GM06990 (cell line): ENCODE results near the gene LRRC75A.

ENCODE experiments used
- DNase-seq: peaks from one replicate; pipeline ENCODE4 v3.0.0-alpha.2; 2011; ENCODE audit not compliant: insufficient read length; ENCODE audit errors: extremely low read depth
- H3K27me3 ChIP-seq: replicated peaks from 2 replicates; pipeline ENCODE4 v1.6.0; 2011; ENCODE audit warnings: low read length; ENCODE audit not compliant: control insufficient read depth, insufficient read depth
- H3K36me3 ChIP-seq: 2 replicates; pipeline ENCODE4 v1.5.1; 2011; ENCODE audit warnings: low read length; ENCODE audit not compliant: control insufficient read depth, insufficient read depth
- H3K4me3 ChIP-seq: replicated peaks from 2 replicates; pipeline ENCODE4 v1.5.1; 2011; ENCODE audit warnings: low read depth, mild to moderate bottlenecking, control low read depth, low read length
- CTCF ChIP-seq: IDR thresholded peaks from 2 replicates; pipeline ENCODE4 v1.5.1; 2011; ENCODE audit warnings: low read length, control low read depth, mild to moderate bottlenecking, inconsistent platforms; ENCODE audit not compliant: insufficient read depth, poor library complexity, severe bottlenecking

Gene LRRC75A

GRCh38 chr17:16474012-16474725 is 17.8 kb downstream of the LRRC75A start:
- DNase-seq = no peak
- Histone ChIP-seq H3K27me3 (no peaks in the 10 kb centered on the region; the same call in 1 of the 2 replicates), H3K36me3 (no peaks in the 10 kb centered on the region), H3K4me3 (no peak overlapping the region)
- TF ChIP-seq CTCF = no peak

GRCh38 chr17:16473044-16474011 is 18.7 kb downstream of the LRRC75A start:
- no peak for DNase-seq
- H3K4me3 ChIP-seq = no peak overlapping the region
- TF ChIP-seq CTCF = no peak
- H3K36me3 ChIP-seq = no peaks in the 10 kb centered on the region
- no peaks in the 10 kb centered on the region; the same call in 1 of the 2 replicates for H3K27me3 ChIP-seq

GRCh38 chr17:16472539-16472938 is 19.5 kb downstream of the LRRC75A start:
- no peak for DNase-seq
- TF ChIP-seq CTCF = no peak
- H3K27me3 ChIP-seq = no peaks in the 10 kb centered on the region; the same call in 1 of the 2 replicates
- no peak overlapping the region for H3K4me3 ChIP-seq
- H3K36me3 ChIP-seq = no peaks in the 10 kb centered on the region

GRCh38 chr17:16471295-16471694 is 20.7 kb downstream of the LRRC75A start:
- H3K36me3 ChIP-seq = no peaks in the 10 kb centered on the region
- TF ChIP-seq CTCF = no peak
- no peaks in the 10 kb centered on the region; the same call in 1 of the 2 replicates for H3K27me3 ChIP-seq
- H3K4me3 ChIP-seq = no peak overlapping the region
- DNase-seq = no peak

- no peaks in the 10 kb centered on the region for H3K36me3 ChIP-seq
- no peak for TF ChIP-seq CTCF
- no peaks in the 10 kb centered on the region; the same call in 1 of the 2 replicates for H3K27me3 ChIP-seq
- no peak for DNase-seq
- H3K4me3 ChIP-seq = no peak overlapping the region
These were observed 21.7 kb downstream of the LRRC75A start for GRCh38 chr17:16470265-16470664.
